OCI-LY3 (cell line): ENCODE results near the gene IRF5.

Experiments
- H2AFZ ChIP-seq: fragments of 200-600, 300-600 bp; shearing (Covaris generic); 2 replicates; pipeline ENCODE4 v1.6.0; 2014; ENCODE audit warnings: antibody characterized with exemption, low read depth, low read length
- H3K27ac ChIP-seq: fragments of 200-600, 300-600 bp; sonication (generic); 2 replicates; pipeline ENCODE4 v1.5.1; 2014; ENCODE audit warnings: mild to moderate bottlenecking, low read length, moderate library complexity, mixed read lengths
- H3K27me3 ChIP-seq: fragments of 200-600, 300-600 bp; sonication (generic); 2 replicates; pipeline ENCODE4 v1.6.1; 2014; ENCODE audit warnings: low read depth, low read length, mixed read lengths
- H3K36me3 ChIP-seq: fragments of 200-600, 300-600 bp; sonication (generic); replicated peaks from 2 replicates; pipeline ENCODE3; 2014; ENCODE audit warnings: low read depth, low read length, mixed read lengths
- H3K4me1 ChIP-seq: fragments of 300-600, 200-600 bp; sonication (generic); 2 replicates; pipeline ENCODE4 v1.6.1; 2014; ENCODE audit warnings: low read length, mixed read lengths
- H3K4me2 ChIP-seq: fragments of 200-600, 300-600 bp; sonication (generic); 2 replicates; pipeline ENCODE4 v1.6.1; 2014; ENCODE audit warnings: low read length, mixed read lengths
- H3K4me3 ChIP-seq: fragments of 300-600, 200-600 bp; sonication (generic); 2 replicates; pipeline ENCODE4 v1.5.1; 2014; ENCODE audit warnings: antibody characterized with exemption, mild to moderate bottlenecking, low read length, moderate library complexity
- H3K79me2 ChIP-seq: fragments of 300-600, 200-600 bp; shearing (Covaris generic); 2 replicates; pipeline ENCODE4 v1.6.1; 2014; ENCODE audit warnings: mild to moderate bottlenecking, low read length, mixed read lengths
- H3K9ac ChIP-seq: fragments of 300-600, 200-600 bp; shearing (Covaris generic); 2 replicates; pipeline ENCODE4 v1.6.0; 2014; ENCODE audit warnings: mild to moderate bottlenecking, low read length, moderate library complexity
- H3K9me3 ChIP-seq: fragments of 200-600, 300-600 bp; shearing (Covaris generic); 2 replicates; pipeline ENCODE4 v1.6.1; 2014; ENCODE audit warnings: low read length, mixed read lengths; ENCODE audit not compliant: insufficient read depth
- H4K20me1 ChIP-seq: fragments of 200-600, 300-600 bp; sonication (generic); 2 replicates; pipeline ENCODE4 v1.6.1; 2016; ENCODE audit warnings: low read length, mixed read lengths; ENCODE audit not compliant: insufficient read depth
- CTCF ChIP-seq: fragments of 200-600, 300-600 bp; sonication (generic); IDR thresholded peaks from 2 replicates; pipeline ENCODE4 v1.5.1; 2014; ENCODE audit warnings: antibody characterized with exemption, low read length, low read depth
- EZH2phosphoT487 ChIP-seq: fragments of 200-600 bp; shearing (Covaris generic); IDR thresholded peaks from 2 replicates; pipeline ENCODE4 v1.6.1; 2018; ENCODE audit warnings: antibody characterized with exemption, mixed run types, low read depth

Gene IRF5

GRCh38 chr7:128903621-128904361 is 33.9 kb upstream of the IRF5 start:
- no peak for TF ChIP-seq CTCF
- TF ChIP-seq EZH2phosphoT487 = no peak
- Histone ChIP-seq H3K79me2 (no peaks in the 10 kb centered on the region), H2AFZ (peak overlapping the region; percentile 91), H3K27ac (no peak overlapping the region), H3K27me3 (no peaks in the 10 kb centered on the region), H3K9me3 (peaks cover 9% of the 10 kb centered on the region; the same call in 1 of the 2 replicates), H3K4me3 (peak overlapping the region; percentile 67), H3K9ac (peak overlapping the region; percentile 65; the same call in 1 of the 2 replicates), H4K20me1 (no peaks in the 10 kb centered on the region), H3K4me2 (peak overlapping the region; percentile 82), H3K36me3 (no peaks in the 10 kb centered on the region), H3K4me1 (peaks cover 14% of the 10 kb centered on the region)

GRCh38 chr7:128904381-128905197 is 33.1 kb upstream of the IRF5 start:
- H3K4me3 ChIP-seq = peak overlapping the region; percentile 67
- H3K9ac ChIP-seq = peak overlapping the region; percentile 65
- no peaks in the 10 kb centered on the region for H3K36me3 ChIP-seq
- no peaks in the 10 kb centered on the region for H3K79me2 ChIP-seq
- H4K20me1 ChIP-seq = no peaks in the 10 kb centered on the region
- H3K4me1 ChIP-seq = peaks cover 22% of the 10 kb centered on the region
- peak overlapping the region; percentile 91 for H2AFZ ChIP-seq
- H3K4me2 ChIP-seq = peak overlapping the region; percentile 82
- H3K27ac ChIP-seq = no peak overlapping the region
- no peaks in the 10 kb centered on the region for H3K27me3 ChIP-seq
- TF ChIP-seq CTCF (peak; percentile 86), EZH2phosphoT487 (no peak)
- H3K9me3 ChIP-seq = peaks cover 3% of the 10 kb centered on the region; the same call in 1 of the 2 replicates

DNA sequence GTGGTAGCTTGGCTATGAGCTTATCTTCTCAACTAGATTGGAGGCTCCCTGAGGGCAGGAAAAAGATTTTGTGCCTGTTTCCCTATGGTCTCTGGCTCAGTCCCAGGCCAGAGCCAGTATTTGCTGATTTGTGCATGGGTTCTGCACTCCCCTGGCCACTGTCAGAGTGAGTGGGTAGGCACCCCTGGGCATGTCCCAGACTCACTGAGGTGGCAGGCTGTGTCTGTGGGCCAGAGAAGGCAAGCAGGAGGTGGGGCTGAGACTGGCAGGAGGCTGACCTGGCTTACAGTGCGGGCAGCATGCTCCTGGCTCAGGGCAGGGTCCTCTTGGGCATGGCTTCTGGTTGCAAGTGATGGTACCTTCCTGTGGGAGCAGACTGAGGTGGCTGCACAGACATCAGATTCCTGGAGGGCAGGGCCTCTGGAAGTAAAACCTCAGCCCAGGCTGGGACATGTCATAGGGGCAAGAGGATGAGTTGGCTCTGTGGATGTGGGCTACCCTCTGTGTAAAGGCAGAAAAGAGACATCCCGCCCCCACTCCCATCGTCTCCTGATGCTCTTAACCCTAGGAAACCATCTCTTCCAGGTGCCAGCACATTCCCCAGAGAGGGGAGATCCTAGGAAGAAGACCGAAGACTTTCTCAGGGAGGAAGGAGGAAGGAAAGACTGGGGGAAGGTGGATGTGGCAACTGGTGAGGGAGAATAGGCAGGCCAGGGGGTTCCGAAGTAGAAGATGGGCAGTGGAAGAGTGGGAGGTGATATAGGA is 31.5 kb upstream of the IRF5 start:
- Histone ChIP-seq H3K4me2 (no peak overlapping the region), H3K9ac (no peak overlapping the region), H3K27ac (no peak overlapping the region), H3K4me3 (no peak overlapping the region), H2AFZ (no peak overlapping the region), H3K4me1 (peaks cover 30% of the 10 kb centered on the region), H3K79me2 (no peaks in the 10 kb centered on the region), H4K20me1 (no peaks in the 10 kb centered on the region), H3K9me3 (no peaks in the 10 kb centered on the region), H3K27me3 (no peaks in the 10 kb centered on the region), H3K36me3 (no peaks in the 10 kb centered on the region)
- TF ChIP-seq CTCF (no peak), EZH2phosphoT487 (no peak)
